ENCODE measurements around the gene STH.

The STH gene

DNA sequence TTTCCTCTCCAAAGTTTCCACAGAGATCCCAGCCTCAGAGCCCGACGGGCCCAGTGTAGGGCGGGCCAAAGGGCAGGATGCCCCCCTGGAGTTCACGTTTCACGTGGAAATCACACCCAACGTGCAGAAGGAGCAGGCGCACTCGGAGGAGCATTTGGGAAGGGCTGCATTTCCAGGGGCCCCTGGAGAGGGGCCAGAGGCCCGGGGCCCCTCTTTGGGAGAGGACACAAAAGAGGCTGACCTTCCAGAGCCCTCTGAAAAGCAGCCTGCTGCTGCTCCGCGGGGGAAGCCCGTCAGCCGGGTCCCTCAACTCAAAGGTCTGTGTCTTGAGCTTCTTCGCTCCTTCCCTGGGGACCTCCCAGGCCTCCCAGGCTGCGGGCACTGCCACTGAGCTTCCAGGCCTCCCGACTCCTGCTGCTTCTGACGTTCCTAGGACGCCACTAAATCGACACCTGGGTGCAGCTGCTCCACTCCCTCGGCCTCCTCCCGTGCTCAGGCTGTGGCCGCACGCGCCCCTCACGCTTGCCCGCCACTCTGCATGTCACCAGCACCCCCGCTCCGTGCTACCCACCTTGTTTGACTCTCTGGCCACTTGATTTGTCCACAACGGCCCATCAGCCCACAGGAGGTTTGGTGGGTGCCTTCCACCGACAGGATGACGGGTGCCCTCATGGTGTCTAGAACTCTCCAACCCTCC, 15.3 kb upstream of the STH start:
- DNase-seq (ENCODE audit: extremely low read depth in 1 of 2, low read depth in 1 of 2) = no peak

GRCh38 chr17:45984368-45984767, 14.7 kb upstream of the STH start:
- DNase-seq (ENCODE audit: extremely low read depth in 1 of 2, low read depth in 1 of 2) = no peak

DNA sequence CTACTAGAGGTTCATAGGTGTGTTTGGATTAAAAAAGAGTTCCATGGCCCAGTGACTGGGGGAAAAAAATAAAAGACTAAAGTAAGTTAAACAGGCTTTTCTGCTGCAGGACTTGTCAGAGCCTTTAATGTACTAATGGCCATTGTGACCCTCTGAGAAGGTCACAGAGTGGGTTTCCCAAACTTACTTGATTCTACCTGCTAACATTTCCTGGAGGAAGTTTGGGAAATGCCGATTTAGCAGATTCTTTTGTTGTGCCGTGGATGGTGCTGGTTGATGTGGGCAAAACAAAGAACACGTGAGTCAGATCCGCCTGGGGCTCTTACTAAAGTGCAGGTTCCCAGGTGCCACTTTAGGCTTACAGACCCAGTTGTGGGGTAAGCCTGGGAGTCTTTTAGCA, 13.6 kb upstream of the STH start:
- DNase-seq (ENCODE audit: extremely low read depth in 1 of 2, low read depth in 1 of 2) = no peak

DNA sequence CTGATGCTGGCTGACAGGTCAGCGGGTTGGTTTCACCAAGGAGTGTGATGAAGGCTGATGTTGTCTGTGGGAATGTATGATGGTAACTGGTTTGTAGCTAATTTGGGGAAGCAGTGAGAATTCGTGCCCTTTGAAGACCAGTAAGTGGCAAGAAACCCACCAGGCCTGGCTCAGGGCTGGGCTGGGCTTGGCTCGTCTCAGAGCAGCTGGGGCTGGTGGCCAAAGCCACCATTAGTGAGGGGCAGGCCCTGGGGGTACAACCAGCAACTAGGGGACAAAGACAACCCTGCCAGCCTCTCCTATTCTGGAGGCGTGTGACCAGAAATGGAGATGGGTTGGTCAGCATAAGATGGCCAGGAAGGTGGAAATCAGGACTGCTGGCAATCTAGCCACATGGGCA, 13.0 kb upstream of the STH start:
- no peak for DNase-seq (ENCODE audit: extremely low read depth in 1 of 2, low read depth in 1 of 2)

- DNase-seq (ENCODE audit: extremely low read depth in 1 of 2, low read depth in 1 of 2) = no peak
These were observed 11.3 kb upstream of the STH start for GRCh38 chr17:45987706-45988105.

DNA sequence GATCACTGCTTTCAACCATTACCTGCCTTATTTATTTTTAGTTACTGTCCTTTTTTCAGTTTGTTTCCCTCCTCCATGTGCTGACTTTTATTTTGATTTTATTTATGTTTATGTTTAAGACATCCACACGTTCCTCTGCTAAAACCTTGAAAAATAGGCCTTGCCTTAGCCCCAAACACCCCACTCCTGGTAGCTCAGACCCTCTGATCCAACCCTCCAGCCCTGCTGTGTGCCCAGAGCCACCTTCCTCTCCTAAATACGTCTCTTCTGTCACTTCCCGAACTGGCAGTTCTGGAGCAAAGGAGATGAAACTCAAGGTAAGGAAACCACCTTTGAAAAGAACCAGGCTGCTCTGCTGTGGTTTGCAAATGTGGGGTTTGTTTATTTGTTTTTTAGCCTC, 9.3 kb upstream of the STH start:
- DNase-seq (ENCODE audit: extremely low read depth in 1 of 2, low read depth in 1 of 2) = no peak

- DNase-seq (ENCODE audit: extremely low read depth in 1 of 2, low read depth in 1 of 2) = no peak
These were observed 8.2 kb upstream of the STH start for GRCh38 chr17:45990886-45991285.

GRCh38 chr17:45991341-45991740, 7.7 kb upstream of the STH start:
- DNase-seq (ENCODE audit: extremely low read depth in 1 of 2, low read depth in 1 of 2) = no peak

DNA sequence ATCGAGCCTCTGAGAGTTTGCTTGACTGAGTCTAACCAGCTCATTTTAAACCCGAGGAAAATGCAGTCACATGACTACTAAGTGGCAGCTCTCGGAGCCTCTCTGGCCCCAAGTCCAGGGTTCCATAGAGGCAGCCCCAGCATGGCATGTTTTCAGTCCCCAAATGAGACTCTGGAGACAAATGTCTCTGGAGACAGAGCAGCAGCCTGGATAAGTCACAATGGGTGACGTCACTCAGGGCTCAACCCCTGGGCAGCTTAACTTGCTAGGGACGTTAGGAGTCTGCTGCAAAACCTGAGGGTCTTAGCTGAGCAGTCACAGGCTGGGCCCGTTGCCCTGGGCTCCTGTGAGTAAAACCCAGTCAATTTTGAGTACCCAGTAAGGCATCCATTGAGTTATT, 6.9 kb upstream of the STH start:
- DNase-seq (ENCODE audit: extremely low read depth in 1 of 2, low read depth in 1 of 2) = no peak

- no peak for DNase-seq (ENCODE audit: extremely low read depth in 1 of 2, low read depth in 1 of 2)
These were observed 6.1 kb upstream of the STH start for GRCh38 chr17:45992904-45993303.

DNA sequence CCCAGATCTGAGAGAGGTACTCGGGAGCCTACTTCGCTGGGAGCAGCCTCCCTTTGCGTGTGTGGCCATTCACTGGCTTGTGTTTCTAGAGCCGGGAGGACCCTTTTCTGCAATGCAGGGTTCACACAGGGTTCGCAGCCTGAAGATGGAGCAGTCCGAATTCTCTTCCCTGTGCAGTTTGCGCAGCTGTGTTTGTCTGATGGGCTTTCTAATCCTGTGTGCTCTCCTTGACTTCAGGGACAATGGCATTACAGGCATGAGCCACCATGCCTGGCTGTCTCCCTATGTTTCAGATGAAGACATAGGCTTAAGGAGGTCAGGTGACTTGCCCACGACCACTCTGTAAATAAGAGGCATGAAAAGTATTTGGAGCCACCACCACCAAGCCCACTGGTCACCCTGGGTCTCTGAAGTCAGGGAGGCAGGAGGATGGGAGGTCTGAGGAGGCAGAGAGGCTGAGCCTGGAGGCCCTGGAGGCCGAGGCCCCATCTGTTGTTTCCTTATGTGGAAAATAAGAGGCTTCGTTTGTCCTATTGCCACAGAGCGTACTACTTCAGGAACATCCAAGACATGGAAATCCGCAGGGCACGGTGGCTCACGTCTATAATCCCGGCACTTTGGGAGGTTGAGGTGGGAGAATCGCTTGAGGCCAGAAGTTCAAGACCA, 5.0 kb upstream of the STH start:
- DNase-seq (ENCODE audit: extremely low read depth in 1 of 2, low read depth in 1 of 2) = no peak

DNA sequence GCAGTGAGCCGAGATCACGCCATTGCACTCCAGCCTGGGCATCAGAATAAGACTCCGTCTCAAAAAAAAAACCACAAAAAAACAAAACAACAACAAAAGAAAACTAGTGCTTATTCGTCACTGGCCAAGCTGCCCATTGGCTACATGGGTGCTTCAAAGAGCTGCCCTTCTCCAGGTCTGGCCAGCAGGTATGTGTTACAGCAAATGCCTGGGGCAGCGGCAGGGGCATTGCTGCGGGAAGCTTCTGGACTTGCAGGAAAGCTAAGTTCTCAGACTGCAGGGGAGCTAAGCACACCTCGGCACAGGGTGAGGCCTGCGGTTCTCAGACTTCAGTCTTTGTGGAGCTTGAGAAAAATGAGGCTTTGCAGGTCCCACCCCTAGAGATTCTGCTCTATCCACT, 4.1 kb upstream of the STH start:
- DNase-seq (ENCODE audit: extremely low read depth in 1 of 2, low read depth in 1 of 2) = no peak

- no peak for DNase-seq (ENCODE audit: extremely low read depth in 1 of 2, low read depth in 1 of 2)
These were observed 3.3 kb upstream of the STH start for GRCh38 chr17:45995627-45996270.

DNA sequence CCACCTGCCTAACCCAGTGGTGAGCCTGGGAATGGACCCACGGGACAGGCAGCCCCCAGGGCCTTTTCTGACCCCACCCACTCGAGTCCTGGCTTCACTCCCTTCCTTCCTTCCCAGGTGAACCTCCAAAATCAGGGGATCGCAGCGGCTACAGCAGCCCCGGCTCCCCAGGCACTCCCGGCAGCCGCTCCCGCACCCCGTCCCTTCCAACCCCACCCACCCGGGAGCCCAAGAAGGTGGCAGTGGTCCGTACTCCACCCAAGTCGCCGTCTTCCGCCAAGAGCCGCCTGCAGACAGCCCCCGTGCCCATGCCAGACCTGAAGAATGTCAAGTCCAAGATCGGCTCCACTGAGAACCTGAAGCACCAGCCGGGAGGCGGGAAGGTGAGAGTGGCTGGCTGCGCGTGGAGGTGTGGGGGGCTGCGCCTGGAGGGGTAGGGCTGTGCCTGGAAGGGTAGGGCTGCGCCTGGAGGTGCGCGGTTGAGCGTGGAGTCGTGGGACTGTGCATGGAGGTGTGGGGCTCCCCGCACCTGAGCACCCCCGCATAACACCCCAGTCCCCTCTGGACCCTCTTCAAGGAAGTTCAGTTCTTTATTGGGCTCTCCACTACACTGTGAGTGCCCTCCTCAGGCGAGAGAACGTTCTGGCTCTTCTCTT, 2.6 kb upstream of the STH start:
- no peak for DNase-seq (ENCODE audit: extremely low read depth in 1 of 2, low read depth in 1 of 2)

- no peak for DNase-seq (ENCODE audit: extremely low read depth in 1 of 2, low read depth in 1 of 2)
These were observed 1.9 kb upstream of the STH start for GRCh38 chr17:45997166-45997565.

DNA sequence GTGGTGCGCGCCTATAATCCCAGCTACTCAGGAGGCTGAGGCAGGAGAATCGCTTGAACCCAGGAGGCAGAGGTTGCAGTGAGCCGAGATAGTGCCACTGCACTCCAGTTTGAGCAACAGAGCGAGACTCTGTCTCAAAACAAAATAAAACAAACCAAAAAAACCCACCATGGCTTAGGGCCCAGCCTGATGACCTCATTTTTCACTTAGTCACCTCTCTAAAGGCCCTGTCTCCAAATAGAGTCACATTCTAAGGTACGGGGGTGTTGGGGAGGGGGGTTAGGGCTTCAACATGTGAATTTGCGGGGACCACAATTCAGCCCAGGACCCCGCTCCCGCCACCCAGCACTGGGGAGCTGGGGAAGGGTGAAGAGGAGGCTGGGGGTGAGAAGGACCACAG, 1.4 kb upstream of the STH start:
- no peak for DNase-seq (ENCODE audit: extremely low read depth in 1 of 2, low read depth in 1 of 2)

- no peak for DNase-seq (ENCODE audit: extremely low read depth in 1 of 2, low read depth in 1 of 2)
These were observed 845 bp downstream of the STH start for GRCh38 chr17:45999900-46000290.

- no peak for DNase-seq (ENCODE audit: extremely low read depth in 1 of 2, low read depth in 1 of 2)
These were observed 1.2 kb downstream of the STH start for GRCh38 chr17:46000292-46000691.

DNA sequence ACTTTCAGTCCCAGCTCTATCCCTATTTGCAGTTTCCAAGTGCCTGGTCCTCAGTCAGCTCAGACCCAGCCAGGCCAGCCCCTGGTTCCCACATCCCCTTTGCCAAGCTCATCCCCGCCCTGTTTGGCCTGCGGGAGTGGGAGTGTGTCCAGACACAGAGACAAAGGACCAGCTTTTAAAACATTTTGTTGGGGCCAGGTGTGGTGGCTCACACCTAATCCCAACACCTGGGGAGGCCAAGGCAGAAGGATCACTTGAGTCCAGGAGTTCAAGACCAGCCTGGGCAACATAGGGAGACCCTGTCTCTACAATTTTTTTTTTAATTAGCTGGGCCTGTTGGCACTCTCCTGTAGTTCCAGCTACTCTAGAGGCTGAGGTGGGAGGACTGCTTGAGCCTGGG, 1.7 kb downstream of the STH start:
- DNase-seq (ENCODE audit: extremely low read depth in 1 of 2, low read depth in 1 of 2) = no peak

GRCh38 chr17:46001390-46002310, 2.6 kb downstream of the STH start:
- no peak for DNase-seq (ENCODE audit: extremely low read depth in 1 of 2, low read depth in 1 of 2)

Data from activated CD8-positive, alpha-beta memory T cell treated with anti-CD3 and anti-CD28 coated beads for 1 hour (primary cell).